H9 (cell line): Measurements from ENCODE around the gene KAZN. TPM values are rescaled to one million over a fixed set of nuclear protein-coding genes. Genes with fewer than 3 reads are reported as not detected.

Experiments used
- DNase-seq: peaks from one replicate; pipeline ENCODE4 v3.0.0-alpha.2; 2017
- H2AFZ ChIP-seq: one replicate; pipeline ENCODE4 v1.6.1; 2013; ENCODE audit warnings: mild to moderate bottlenecking, low read length, control low read depth, moderate library complexity
- H2AK5ac ChIP-seq: 2 replicates; pipeline ENCODE4 v1.6.1; 2013; ENCODE audit warnings: low read length, control low read depth, mixed read lengths; ENCODE audit not compliant: insufficient read length
- H2BK120ac ChIP-seq: one replicate; pipeline ENCODE4 v1.6.1; 2013; ENCODE audit warnings: low read depth, mild to moderate bottlenecking, low read length, control low read depth, inconsistent platforms; ENCODE audit not compliant: poor library complexity, severe bottlenecking
- H2BK12ac ChIP-seq: 2 replicates; pipeline ENCODE4 v1.6.1; 2013; ENCODE audit warnings: low read length, control low read depth, mixed read lengths, low read depth; ENCODE audit not compliant: insufficient read length
- H2BK15ac ChIP-seq: 2 replicates; pipeline ENCODE4 v1.6.1; 2013; ENCODE audit warnings: low read depth, low read length, control low read depth
- H2BK20ac ChIP-seq: one replicate; pipeline ENCODE4 v1.6.1; 2013; ENCODE audit warnings: low read depth, mild to moderate bottlenecking, low read length, control low read depth, inconsistent platforms; ENCODE audit not compliant: poor library complexity, severe bottlenecking
- H2BK5ac ChIP-seq: 2 replicates; pipeline ENCODE4 v1.6.1; 2013; ENCODE audit warnings: low read length, control low read depth, mixed read lengths; ENCODE audit not compliant: insufficient read length
- H3K14ac ChIP-seq: 2 replicates; pipeline ENCODE4 v1.6.1; 2013; ENCODE audit warnings: low read length, control low read depth; ENCODE audit not compliant: insufficient read depth
- H3K18ac ChIP-seq: 2 replicates; pipeline ENCODE4 v1.6.1; 2013; ENCODE audit warnings: low read depth, mild to moderate bottlenecking, mixed read lengths, low read length, control low read depth; ENCODE audit not compliant: insufficient read length
- H3K23ac ChIP-seq: 2 replicates; pipeline ENCODE4 v1.6.1; 2013; ENCODE audit warnings: low read length, control low read depth, mixed read lengths, low read depth; ENCODE audit not compliant: insufficient read length
- H3K23me2 ChIP-seq: 2 replicates; pipeline ENCODE4 v1.6.1; 2013; ENCODE audit warnings: low read depth, mild to moderate bottlenecking, mixed read lengths, low read length, control low read depth; ENCODE audit not compliant: insufficient read length, poor library complexity, severe bottlenecking
- H3K27ac ChIP-seq: 2 replicates; pipeline ENCODE4 v1.5.1; 2013; ENCODE audit warnings: low read length, control low read depth, mixed read lengths, low read depth; ENCODE audit not compliant: insufficient read length
- H3K27me3 ChIP-seq: 2 replicates; pipeline ENCODE4 v1.6.1; 2013; ENCODE audit warnings: low read length, control low read depth, inconsistent platforms; ENCODE audit not compliant: insufficient read depth
- H3K4ac ChIP-seq: 2 replicates; pipeline ENCODE4 v1.6.1; 2013; ENCODE audit warnings: low read depth, mild to moderate bottlenecking, control low read depth, inconsistent platforms, low read length, moderate library complexity
- H3K4me1 ChIP-seq: 2 replicates; pipeline ENCODE4 v1.6.1; 2013; ENCODE audit warnings: low read length, control low read depth, inconsistent platforms; ENCODE audit not compliant: insufficient read depth
- H3K4me2 ChIP-seq: 2 replicates; pipeline ENCODE4 v1.6.1; 2013; ENCODE audit warnings: low read length, control low read depth, mixed read lengths; ENCODE audit not compliant: insufficient read length, insufficient read depth
- H3K56ac ChIP-seq: 2 replicates; pipeline ENCODE4 v1.6.1; 2013; ENCODE audit warnings: low read depth, mild to moderate bottlenecking, mixed read lengths, low read length, control low read depth; ENCODE audit not compliant: insufficient read length
- H3K79me1 ChIP-seq: 2 replicates; pipeline ENCODE4 v1.6.1; 2013; ENCODE audit warnings: low read depth, mild to moderate bottlenecking, moderate library complexity, low read length, control low read depth, inconsistent platforms; ENCODE audit not compliant: insufficient read depth, poor library complexity, severe bottlenecking
- H3K79me2 ChIP-seq: 2 replicates; pipeline ENCODE4 v1.6.1; 2013; ENCODE audit warnings: low read length, control low read depth, inconsistent platforms; ENCODE audit not compliant: insufficient read depth
- H3K9ac ChIP-seq: 2 replicates; pipeline ENCODE4 v1.6.1; 2013; ENCODE audit warnings: low read length, control low read depth, mixed read lengths; ENCODE audit not compliant: insufficient read length; ENCODE audit errors: extremely low read depth
- H3K9me3 ChIP-seq: one replicate; pipeline ENCODE4 v1.6.1; 2013; ENCODE audit warnings: low read depth, low read length, inconsistent platforms; ENCODE audit not compliant: control insufficient read depth
- H3T11ph ChIP-seq: one replicate; pipeline ENCODE4 v1.6.1; 2013; ENCODE audit warnings: mild to moderate bottlenecking, low read length, control low read depth, inconsistent platforms
- H4K20me1 ChIP-seq: one replicate; pipeline ENCODE4 v1.6.1; 2013; ENCODE audit not compliant: control insufficient read depth, insufficient read length, insufficient read depth
- H4K5ac ChIP-seq: 2 replicates; pipeline ENCODE4 v1.6.1; 2013; ENCODE audit warnings: low read depth, mild to moderate bottlenecking, mixed read lengths, low read length, control low read depth; ENCODE audit not compliant: insufficient read length
- H4K8ac ChIP-seq: replicated peaks from 2 replicates; pipeline ENCODE4 v1.6.1; 2013; ENCODE audit warnings: low read length, control low read depth, mixed read lengths, low read depth; ENCODE audit not compliant: insufficient read length
- H4K91ac ChIP-seq: 2 replicates; pipeline ENCODE4 v1.6.1; 2013; ENCODE audit warnings: low read depth, mild to moderate bottlenecking, moderate library complexity, mixed read lengths, low read length, control low read depth; ENCODE audit not compliant: insufficient read length
- H3K27ac Mint-ChIP-seq, 3 experiments: 2 replicates in 2 of 3; 3 replicates in 1 of 3; pipeline ENCODE4 v1.8.0; 2020 to 2021; ENCODE audit warnings: mixed read lengths in 3 of 3, mild to moderate bottlenecking in 1 of 3, moderate library complexity in 1 of 3
- H3K27me3 Mint-ChIP-seq: 2 replicates; pipeline ENCODE4 v1.8.0; 2021; ENCODE audit warnings: low read depth, mild to moderate bottlenecking, moderate library complexity, mixed read lengths
- H3K36me3 Mint-ChIP-seq, 3 experiments: 2 replicates in 2 of 3; 3 replicates in 1 of 3; pipeline ENCODE4 v1.8.0; 2020 to 2021; ENCODE audit warnings: low read depth in 3 of 3, mixed read lengths in 3 of 3; ENCODE audit not compliant: insufficient read depth in 1 of 3
- H3K4me1 Mint-ChIP-seq, 2 experiments: 2 replicates each; pipeline ENCODE4 v1.8.0; 2020; ENCODE audit warnings: mixed read lengths in 2 of 2
- H3K4me3 Mint-ChIP-seq, 2 experiments: 2 replicates in 1 of 2; 3 replicates in 1 of 2; pipeline ENCODE4 v1.8.0; 2020 to 2021; ENCODE audit warnings: mild to moderate bottlenecking in 2 of 2, mixed read lengths in 2 of 2, moderate library complexity in 1 of 2
- H3K9me3 Mint-ChIP-seq, 2 experiments: 2 replicates in 1 of 2; 3 replicates in 1 of 2; pipeline ENCODE4 v1.8.0; 2020; ENCODE audit warnings: mild to moderate bottlenecking in 2 of 2, mixed read lengths in 2 of 2, moderate library complexity in 1 of 2
- WGBS: extraction: QIAGEN DNeasy Blood & Tissue Kit; methylation state at CpG from one replicate; pipeline ENCODE4 v1.1.7; 2013; ENCODE audit warnings: missing lambda C conversion rate, low lambda C conversion rate, mixed read lengths; ENCODE audit not compliant: insufficient read length; ENCODE audit errors: extremely low coverage; 5-methylcytosine and 5-hydroxymethylcytosine counted together
- total RNA-seq: library from RNA; stranded (reverse); gene quantifications from 2 replicates; pipeline ENCODE4 v1.2.1, GENCODE V29; 2021
- TF ChIP-seq, protein P1 (sequence below): fragments of 200-600 bp; sonication (generic); conservative IDR thresholded peaks from 3 replicates; pipeline ENCODE4 v1.8.0; 2021; ENCODE audit warnings: antibody characterized with exemption, mild to moderate bottlenecking

The KAZN gene
- total RNA-seq, 1 experiment from 2014 or later, result 7.6 TPM

DNA sequence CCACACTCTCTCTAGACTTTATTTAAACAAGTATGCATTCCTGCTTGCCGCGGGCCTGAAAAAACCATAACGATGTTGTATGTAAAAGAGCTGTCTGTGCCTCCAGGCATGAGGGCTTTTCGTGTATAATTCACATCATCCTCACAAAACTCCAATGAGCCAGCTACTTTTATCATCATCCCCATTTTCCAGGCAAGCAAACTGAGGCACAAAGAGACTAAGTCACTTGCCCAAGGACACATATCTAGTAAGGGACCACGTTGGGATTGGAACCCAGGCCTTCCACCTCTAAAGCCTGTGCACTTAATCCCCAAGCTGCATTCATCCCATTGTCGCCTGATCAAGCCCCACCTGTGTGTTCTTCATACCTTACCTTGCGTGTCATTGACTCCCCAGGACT, 226.9 kb downstream of the KAZN start:
- no CpG with 5 or more reads among the region's 7 CpGs for WGBS
- DNase-seq, result no peak
- Histone ChIP-seq H3K9me3 (no peaks in the 10 kb centered on the region), H3K56ac (no peak overlapping the region), H2AK5ac (no peak overlapping the region), H3K14ac (no peak overlapping the region), H3K9ac (no peak overlapping the region), H3T11ph (no peak overlapping the region), H4K91ac (no peak overlapping the region), H3K27me3 (no peaks in the 10 kb centered on the region), H2AFZ (no peak overlapping the region), H2BK12ac (no peak overlapping the region), H4K8ac (no peak overlapping the region), H2BK120ac (no peak overlapping the region), H2BK15ac (no peak overlapping the region), H3K18ac (no peak overlapping the region), H4K20me1 (no peaks in the 10 kb centered on the region), H3K79me2 (no peaks in the 10 kb centered on the region), H2BK20ac (no peak overlapping the region), H3K23me2 (no peaks in the 10 kb centered on the region), H3K79me1 (no peaks in the 10 kb centered on the region), H3K27ac (no peak overlapping the region), H2BK5ac (no peak overlapping the region), H3K4me2 (no peak overlapping the region), H3K4me1 (no peaks in the 10 kb centered on the region), H3K4ac (no peak overlapping the region), H4K5ac (no peak overlapping the region), H3K23ac (no peak overlapping the region)
- H3K36me3 Mint-ChIP-seq, result no peaks in the 10 kb centered on the region
- no peak overlapping the region for H3K4me3 Mint-ChIP-seq
- TF ChIP-seq, protein P1, sequence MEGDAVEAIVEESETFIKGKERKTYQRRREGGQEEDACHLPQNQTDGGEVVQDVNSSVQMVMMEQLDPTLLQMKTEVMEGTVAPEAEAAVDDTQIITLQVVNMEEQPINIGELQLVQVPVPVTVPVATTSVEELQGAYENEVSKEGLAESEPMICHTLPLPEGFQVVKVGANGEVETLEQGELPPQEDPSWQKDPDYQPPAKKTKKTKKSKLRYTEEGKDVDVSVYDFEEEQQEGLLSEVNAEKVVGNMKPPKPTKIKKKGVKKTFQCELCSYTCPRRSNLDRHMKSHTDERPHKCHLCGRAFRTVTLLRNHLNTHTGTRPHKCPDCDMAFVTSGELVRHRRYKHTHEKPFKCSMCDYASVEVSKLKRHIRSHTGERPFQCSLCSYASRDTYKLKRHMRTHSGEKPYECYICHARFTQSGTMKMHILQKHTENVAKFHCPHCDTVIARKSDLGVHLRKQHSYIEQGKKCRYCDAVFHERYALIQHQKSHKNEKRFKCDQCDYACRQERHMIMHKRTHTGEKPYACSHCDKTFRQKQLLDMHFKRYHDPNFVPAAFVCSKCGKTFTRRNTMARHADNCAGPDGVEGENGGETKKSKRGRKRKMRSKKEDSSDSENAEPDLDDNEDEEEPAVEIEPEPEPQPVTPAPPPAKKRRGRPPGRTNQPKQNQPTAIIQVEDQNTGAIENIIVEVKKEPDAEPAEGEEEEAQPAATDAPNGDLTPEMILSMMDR, result no peak
- H3K27me3 Mint-ChIP-seq, result no peaks in the 10 kb centered on the region; the same call in 1 of the 2 replicates
- H3K4me1 Mint-ChIP-seq, result peaks cover 3 to 8% of the 10 kb centered on the region in 2 experiments
- no peak overlapping the region for H3K27ac Mint-ChIP-seq
- no peaks in the 10 kb centered on the region for H3K9me3 Mint-ChIP-seq
